Keratinocyte (primary cell): ENCODE measurements around the gene DBF4. TPM values are rescaled to one million over a fixed set of nuclear protein-coding genes. Genes with fewer than 3 reads are reported as not detected.
"Not testable (repeated sequence)": the region's sequence is repeated elsewhere in the genome, so short reads cannot be mapped to it uniquely, and the experiment has no call there.

Experiments
- DNase-seq: peaks from one replicate; pipeline ENCODE4 v3.0.0-alpha.2; 2011; ENCODE audit warnings: low read depth, missing footprints, low spot score
- FAIRE-seq: peaks from 2 replicates; lab custom pipeline; 2011; peaks lifted over from hg19 to GRCh38; lab: Jason Lieb, UNC
- H2AFZ ChIP-seq: 2 replicates; pipeline ENCODE4 v1.6.0; 2012; ENCODE audit warnings: low read length, control low read depth, inconsistent platforms; ENCODE audit not compliant: control insufficient read depth
- H3K27ac ChIP-seq: 2 replicates; pipeline ENCODE4 v1.5.1; 2011; ENCODE audit warnings: low read length; ENCODE audit not compliant: control insufficient read depth, insufficient read depth
- H3K27me3 ChIP-seq: 3 replicates; pipeline ENCODE4 v1.6.0; 2011; ENCODE audit warnings: low read length; ENCODE audit not compliant: control insufficient read depth, insufficient read depth; ENCODE audit errors: extremely low read depth
- H3K36me3 ChIP-seq, 2 experiments: 2 replicates in 1 of 2; 3 replicates in 1 of 2; pipeline ENCODE4 v1.5.1; 2011; ENCODE audit warnings: low read length in 2 of 2, mild to moderate bottlenecking in 1 of 2; ENCODE audit not compliant: control insufficient read depth in 2 of 2, insufficient read depth in 2 of 2; ENCODE audit errors: extremely low read depth in 1 of 2
- H3K4me1 ChIP-seq: 3 replicates; pipeline ENCODE4 v1.5.1; 2011; ENCODE audit warnings: low read length; ENCODE audit not compliant: control insufficient read depth, insufficient read depth; ENCODE audit errors: extremely low read depth
- H3K4me2 ChIP-seq: 3 replicates; pipeline ENCODE4 v1.6.0; 2011; ENCODE audit warnings: low read depth, low read length; ENCODE audit not compliant: control insufficient read depth, insufficient read depth; ENCODE audit errors: extremely low read depth
- H3K4me3 ChIP-seq, 3 experiments: fragments of 200-600 bp in 1 of 3; sonication (generic) in 1 of 3; 2 replicates in 2 of 3; 3 replicates in 1 of 3; pipeline ENCODE4 v1.5.1; 2011 to 2016; ENCODE audit warnings: low read length in 3 of 3, mild to moderate bottlenecking in 3 of 3, control low read depth in 2 of 3, inconsistent platforms in 1 of 3, low read depth in 1 of 3, mixed read lengths in 1 of 3, mixed run types in 1 of 3, moderate library complexity in 1 of 3; ENCODE audit not compliant: control insufficient read depth in 2 of 3, insufficient read depth in 2 of 3; ENCODE audit errors: extremely low read depth in 1 of 3
- H3K79me2 ChIP-seq: 2 replicates; pipeline ENCODE4 v1.6.0; 2012; ENCODE audit warnings: low read length; ENCODE audit not compliant: control insufficient read depth, insufficient read depth
- H3K9ac ChIP-seq: 3 replicates; pipeline ENCODE4 v1.6.0; 2011; ENCODE audit warnings: low read length; ENCODE audit not compliant: control insufficient read depth, insufficient read depth; ENCODE audit errors: extremely low read depth
- H3K9me1 ChIP-seq: 3 replicates; pipeline ENCODE4 v1.6.0; 2011; ENCODE audit warnings: low read length; ENCODE audit not compliant: control insufficient read depth, insufficient read depth; ENCODE audit errors: extremely low read depth
- H3K9me3 ChIP-seq: 2 replicates; pipeline ENCODE4 v1.5.1; 2012; ENCODE audit warnings: low read depth, low read length; ENCODE audit not compliant: control insufficient read depth
- H4K20me1 ChIP-seq: 3 replicates; pipeline ENCODE4 v1.6.0; 2011; ENCODE audit warnings: low read length; ENCODE audit not compliant: control insufficient read depth, insufficient read depth; ENCODE audit errors: extremely low read depth
- CTCF ChIP-seq, 3 experiments: IDR thresholded peaks in 1 of 3; conservative IDR thresholded peaks in 1 of 3; optimal IDR thresholded peaks in 1 of 3; 2 replicates in 2 of 3; 3 replicates in 1 of 3; pipeline versions ENCODE3 to v1.5.1; 2011; ENCODE audit warnings: low read length in 3 of 3, mild to moderate bottlenecking in 3 of 3, moderate library complexity in 2 of 3, control low read depth in 1 of 3, inconsistent platforms in 1 of 3; ENCODE audit not compliant: insufficient read depth in 2 of 3; ENCODE audit errors: extremely low read depth in 1 of 3
- EZH2 ChIP-seq: IDR thresholded peaks from one replicate; pipeline ENCODE4 v1.6.1; 2012; ENCODE audit warnings: inconsistent platforms, mild to moderate bottlenecking, low read length, moderate library complexity
- dilution Hi-C: fragments of 300-500 bp; cut with MboI; formaldehyde crosslinking; loops from one replicate; pipeline ENCODE4 v1.7.0; 2020; ENCODE audit warnings: low sequenced_read_pairs; ENCODE audit not compliant: extremely low pct_ligation_motif_present
- polyA plus RNA-seq, 5 experiments: library from polyadenylated mRNA; depleted of rRNA in 3 of 5; stranded (reverse) in 3 of 5; stranded (forward) in 1 of 5; unstranded in 1 of 5; fragments of >200 nt; gene quantifications; 1 replicate in 1 of 5; 2 replicates in 3 of 5; 3 replicates in 1 of 5; pipeline versions ENCODE4 v1.2.1 to v1.2.3, GENCODE V29; 2011 to 2012; ENCODE audit warnings: missing spikeins in 2 of 5, low read depth in 1 of 5, low replicate concordance in 1 of 5

DBF4 gene
- polyA plus RNA-seq, 1 donor (not counting 4 experiments of a cell fraction or from before 2014, with no cell fraction given): 12.5 TPM

DNA sequence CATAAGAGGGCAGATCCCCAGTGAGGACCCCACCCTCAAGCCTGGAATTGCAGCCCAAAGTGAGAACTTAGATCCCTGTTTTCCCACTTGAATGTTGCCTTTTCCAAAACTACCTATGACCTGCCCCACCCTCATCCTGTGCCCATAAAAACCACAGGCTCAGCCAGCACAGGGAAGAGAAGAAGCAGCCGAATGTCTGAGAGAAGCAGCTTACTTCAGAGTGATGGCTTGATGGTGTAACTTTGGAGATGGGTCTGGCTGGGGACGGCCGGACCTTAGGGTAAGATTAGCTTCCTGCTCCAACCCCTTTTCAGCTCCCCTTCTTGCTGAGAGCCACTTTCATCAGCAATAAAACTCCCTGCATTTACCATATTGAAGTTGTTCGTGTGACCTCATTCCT, 5.8 kb upstream of the DBF4 start:
- Histone ChIP-seq H3K27me3 (no peaks in the 10 kb centered on the region), H3K9ac (no peak overlapping the region), H3K27ac (no peak overlapping the region), H3K4me2 (no peak overlapping the region), H3K9me1 (no peaks in the 10 kb centered on the region), H2AFZ (no peak overlapping the region), H4K20me1 (no peaks in the 10 kb centered on the region), H3K79me2 (peaks cover 42% of the 10 kb centered on the region), H3K4me3 (no peak overlapping the region), H3K9me3 (peaks cover 4% of the 10 kb centered on the region), H3K4me1 (peaks cover 6% of the 10 kb centered on the region), H3K36me3 (peaks cover 1 to 4% of the 10 kb centered on the region in 2 experiments)
- dilution Hi-C loops: no loop called here
- DNase-seq (no peak), FAIRE-seq (no peak)
- no peak for TF ChIP-seq CTCF (optimal IDR thresholded peaks at IDR 0.05 in 1 of 3, IDR thresholded peaks at IDR 0.05 in 1 of 3, conservative IDR thresholded peaks at IDR 0.05 in 1 of 3; ENCODE audit: extremely low read depth in 1 of 3, insufficient read depth in 2 of 3, low read length in 3 of 3)
- no peak for TF ChIP-seq EZH2

DNA sequence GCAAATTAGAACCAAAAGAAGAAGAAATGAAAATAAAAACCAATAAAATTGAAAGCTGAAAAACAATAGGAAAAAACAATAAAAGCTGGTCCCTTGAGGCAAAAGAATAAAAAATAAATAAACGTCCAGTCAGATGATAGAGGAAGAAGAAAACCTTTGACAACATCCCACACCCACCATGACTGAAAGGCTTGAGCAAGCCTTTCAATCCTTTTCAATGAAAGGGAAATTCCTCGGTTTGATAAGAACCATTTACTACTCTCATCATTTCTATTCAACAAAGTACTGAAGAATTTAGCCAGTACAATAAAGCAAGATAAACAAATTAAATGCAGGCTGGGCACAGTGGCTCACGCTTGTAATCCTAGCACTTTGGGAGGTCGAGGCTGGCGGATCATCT, 3.9 kb upstream of the DBF4 start:
- Histone ChIP-seq H3K4me1 (peaks cover 6% of the 10 kb centered on the region), H3K27me3 (no peaks in the 10 kb centered on the region), H2AFZ (no peak overlapping the region), H3K27ac (no peak overlapping the region), H4K20me1 (no peaks in the 10 kb centered on the region), H3K4me3 (no peak overlapping the region), H3K79me2 (peaks cover 52% of the 10 kb centered on the region), H3K36me3 (peaks cover 1 to 4% of the 10 kb centered on the region in 2 experiments), H3K9me1 (no peaks in the 10 kb centered on the region), H3K4me2 (no peak overlapping the region), H3K9me3 (peaks cover 4% of the 10 kb centered on the region), H3K9ac (no peak overlapping the region)
- no peak for TF ChIP-seq CTCF (optimal IDR thresholded peaks at IDR 0.05 in 1 of 3, IDR thresholded peaks at IDR 0.05 in 1 of 3, conservative IDR thresholded peaks at IDR 0.05 in 1 of 3; ENCODE audit: extremely low read depth in 1 of 3, insufficient read depth in 2 of 3, low read length in 3 of 3)
- no peak for TF ChIP-seq EZH2
- dilution Hi-C loops: no loop called here
- DNase-seq (no peak), FAIRE-seq (no peak)

DNA sequence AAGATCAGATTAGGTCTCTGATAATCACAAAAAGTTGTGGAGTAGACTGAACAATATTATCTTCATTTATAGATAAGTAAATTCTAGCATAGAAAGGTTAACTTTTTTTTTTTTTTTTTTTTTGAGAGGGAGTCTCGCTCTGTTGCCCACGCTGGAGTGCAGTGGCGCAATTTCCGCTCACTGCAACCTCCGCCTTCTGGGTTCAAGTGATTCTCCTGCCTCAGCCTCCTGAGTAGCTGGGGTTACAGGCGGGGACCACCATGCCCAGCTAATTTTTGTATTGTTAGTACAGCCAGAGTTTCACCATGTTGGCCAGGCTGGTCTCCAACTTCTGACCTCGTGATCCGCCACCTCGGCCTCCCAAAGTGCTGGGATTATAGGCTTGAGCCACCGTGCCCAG, 3.0 kb upstream of the DBF4 start:
- H3K9me3 ChIP-seq, H3K36me3 ChIP-seq, H3K4me1 ChIP-seq, H3K9ac ChIP-seq, H3K27me3 ChIP-seq, H4K20me1 ChIP-seq, FAIRE-seq, H3K4me3 ChIP-seq, H3K27ac ChIP-seq, H3K4me2 ChIP-seq, H2AFZ ChIP-seq, H3K9me1 ChIP-seq, dilution Hi-C loops, DNase-seq: not testable (repeated sequence)
- H3K79me2 ChIP-seq: peaks cover 62% of the 10 kb centered on the region
